PC-3 (cell line): ENCODE measurements around the gene VIPR2. TPM values are rescaled to one million over a fixed set of nuclear protein-coding genes. Genes with fewer than 3 reads are reported as not detected.

Source experiments
- ATAC-seq: fragments of 200-7000 bp; cut with Tn5 transposase; 2 replicates; pipeline ENCODE4 v1.9.1; 2020; ENCODE audit warnings: mild to moderate bottlenecking, moderate library complexity
- BruUV-seq: library from RNA; stranded (reverse); fragments of 400-500 nt; replicated peaks from 2 replicates; lab custom pipeline; 2021; lab: Mats Ljungman, UMichigan
- CTCF ChIA-PET: fragments of 300-600 bp; sonication (Branson Sonifier 250); formaldehyde crosslinking; loops from one replicate; lab custom pipeline; 2022; ENCODE audit warnings: antibody characterized with exemption; lab: Charles Lee
- POLR2A ChIA-PET: fragments of 300-600 bp; sonication (Branson Sonifier 250); formaldehyde crosslinking; loops from one replicate; lab custom pipeline; 2022; ENCODE audit warnings: antibody characterized with exemption; ENCODE audit not compliant: unreplicated experiment; lab: Charles Lee
- DNase-seq: peaks from one replicate; pipeline ENCODE4 v3.0.0-alpha.2; 2015
- H2AFZ ChIP-seq: fragments of 300-600 bp; sonication (generic); 2 replicates; pipeline ENCODE4 v1.6.0; 2016; ENCODE audit warnings: antibody characterized with exemption, low read length
- H3F3A ChIP-seq: fragments of 300-600 bp; sonication (generic); one replicate; pipeline ENCODE4 v1.6.0; 2017; ENCODE audit warnings: antibody characterized with exemption, low read length, control low read depth, mild to moderate bottlenecking; ENCODE audit not compliant: unreplicated experiment
- H3K27ac ChIP-seq: fragments of 300-600 bp; sonication (generic); 2 replicates; pipeline ENCODE4 v1.5.1; 2016; ENCODE audit warnings: mild to moderate bottlenecking, low read length
- H3K27me3 ChIP-seq: fragments of 300-600 bp; sonication (generic); 2 replicates; pipeline ENCODE4 v1.6.1; 2016; ENCODE audit warnings: low read length, mixed read lengths
- H3K36me3 ChIP-seq: fragments of 300-600 bp; sonication (generic); 2 replicates; pipeline ENCODE4 v1.6.1; 2016; ENCODE audit warnings: low read depth, mixed run types, low read length, mixed read lengths
- H3K4me1 ChIP-seq: fragments of 300-600 bp; sonication (generic); 2 replicates; pipeline ENCODE4 v1.5.1; 2016; ENCODE audit warnings: low read length; ENCODE audit not compliant: insufficient read depth
- H3K4me2 ChIP-seq: fragments of 300-600 bp; sonication (generic); 2 replicates; pipeline ENCODE4 v1.6.0; 2016; ENCODE audit warnings: low read length
- H3K4me3 ChIP-seq: fragments of 300-600 bp; sonication (generic); 2 replicates; pipeline ENCODE4 v1.5.1; 2016; ENCODE audit warnings: mild to moderate bottlenecking, low read length, mixed read lengths
- H3K79me2 ChIP-seq: fragments of 300-600 bp; sonication (generic); 2 replicates; pipeline ENCODE4 v1.6.1; 2017; ENCODE audit warnings: low read length, mixed read lengths
- H3K9ac ChIP-seq: fragments of 300-600 bp; sonication (generic); 2 replicates; pipeline ENCODE4 v1.6.0; 2016; ENCODE audit warnings: mild to moderate bottlenecking, low read length
- H3K9me2 ChIP-seq: fragments of 300-600 bp; sonication (generic); replicated peaks from 2 replicates; pipeline ENCODE4 v1.6.1; 2016; ENCODE audit warnings: mixed run types, low read length, mixed read lengths
- H3K9me3 ChIP-seq: fragments of 300-600 bp; sonication (generic); 2 replicates; pipeline ENCODE4 v1.6.1; 2016; ENCODE audit warnings: low read length, mixed read lengths
- H4K20me1 ChIP-seq: fragments of 300-600 bp; sonication (generic); 2 replicates; pipeline ENCODE4 v1.6.1; 2016; ENCODE audit warnings: low read length, mixed read lengths
- CTCF ChIP-seq: fragments of 300-600 bp; sonication (generic); conservative IDR thresholded peaks from 2 replicates; pipeline ENCODE4 v1.5.1; 2017; ENCODE audit warnings: antibody characterized with exemption, low read depth, mild to moderate bottlenecking, low read length
- EZH2 ChIP-seq: fragments of 300-600 bp; sonication (generic); IDR thresholded peaks from one replicate; pipeline ENCODE4 v1.6.1; 2017; ENCODE audit warnings: antibody characterized with exemption, mild to moderate bottlenecking, low read length; ENCODE audit not compliant: unreplicated experiment
- EZH2phosphoT487 ChIP-seq: fragments of 300-600 bp; sonication (generic); IDR thresholded peaks from 2 replicates; pipeline ENCODE4 v1.6.1; 2018; ENCODE audit warnings: mild to moderate bottlenecking, antibody characterized with exemption, low read length, borderline replicate concordance
- intact Hi-C: fragments of 100-400 bp; cut with micrococcal nuclease; formaldehyde crosslinking; loops from 2 replicates; pipeline ENCODE4 v1.9.0; 2023
- total RNA-seq: library from RNA; depleted of rRNA; stranded (reverse); fragments of >200 nt; gene quantifications from 2 replicates; pipeline ENCODE4 v1.2.3, GENCODE V29; 2014

The VIPR2 gene
- total RNA-seq, 1 experiment from 2014 or later = not detected

- POLR2A ChIA-PET = no interaction called here
- Histone ChIP-seq H3K4me1 (peaks cover 3% of the 10 kb centered on the region; the same call in 1 of the 2 replicates), H3K27ac (no peak overlapping the region), H4K20me1 (no peaks in the 10 kb centered on the region), H3K9me2 (no peaks in the 10 kb centered on the region), H3F3A (no peaks in the 10 kb centered on the region), H3K79me2 (no peaks in the 10 kb centered on the region), H2AFZ (no peak overlapping the region), H3K4me2 (no peak overlapping the region), H3K9ac (no peak overlapping the region), H3K4me3 (no peak overlapping the region), H3K9me3 (no peaks in the 10 kb centered on the region), H3K36me3 (no peaks in the 10 kb centered on the region), H3K27me3 (peaks cover 32% of the 10 kb centered on the region)
- CTCF ChIA-PET = no interaction called here
- TF ChIP-seq EZH2 (no peak), EZH2phosphoT487 (no peak), CTCF (no peak)
- no TSS peak for BruUV-seq
- DNase-seq (no peak), ATAC-seq (no peak)
- intact Hi-C loops = no loop called here
Observed at GRCh38 chr7:159075563-159076238, 69.0 kb downstream of the VIPR2 start.

GRCh38 chr7:159071260-159071659 lies 73.4 kb downstream of the VIPR2 start:
- intact Hi-C loops = no loop called here
- POLR2A ChIA-PET = no interaction called here
- CTCF ChIA-PET = no interaction called here
- Histone ChIP-seq H3K4me3 (no peak overlapping the region), H3F3A (no peaks in the 10 kb centered on the region), H3K9me3 (no peaks in the 10 kb centered on the region), H2AFZ (no peak overlapping the region), H3K9me2 (no peaks in the 10 kb centered on the region), H3K36me3 (no peaks in the 10 kb centered on the region), H4K20me1 (no peaks in the 10 kb centered on the region), H3K9ac (no peak overlapping the region), H3K27ac (no peak overlapping the region), H3K4me2 (no peak overlapping the region), H3K79me2 (no peaks in the 10 kb centered on the region), H3K27me3 (peaks cover 18% of the 10 kb centered on the region), H3K4me1 (peaks cover 9% of the 10 kb centered on the region; the same call in 1 of the 2 replicates)
- no peak for TF ChIP-seq EZH2phosphoT487
- TF ChIP-seq CTCF = no peak
- no peak for DNase-seq
- ATAC-seq = no peak
- no TSS peak for BruUV-seq

- POLR2A ChIA-PET = interaction anchor here (0.6 kb wide), 1 partner anchor 25 kb away, joined by 4 read pairs; no protein-coding TSS in a partner anchor
- no peaks in the 10 kb centered on the region for H3K36me3 ChIP-seq
- H3K79me2 ChIP-seq = no peaks in the 10 kb centered on the region
- BruUV-seq = no TSS peak
- H3K9me3 ChIP-seq = no peaks in the 10 kb centered on the region
- peaks cover 9% of the 10 kb centered on the region; the same call in 1 of the 2 replicates for H3K4me1 ChIP-seq
- no peaks in the 10 kb centered on the region for H4K20me1 ChIP-seq
- no peak overlapping the region for H3K4me3 ChIP-seq
- H3K27me3 ChIP-seq = peaks cover 11% of the 10 kb centered on the region
- H2AFZ ChIP-seq = no peak overlapping the region
- ATAC-seq (peak; percentile 89), DNase-seq (peak; percentile 35)
- TF ChIP-seq CTCF = no peak
- TF ChIP-seq EZH2 = no peak
- no peak overlapping the region for H3K9ac ChIP-seq
- intact Hi-C loops = no loop called here
- H3K27ac ChIP-seq = no peak overlapping the region
- CTCF ChIA-PET = no interaction called here
- no peak overlapping the region; the same call in 1 of the 2 replicates for H3K4me2 ChIP-seq
- H3F3A ChIP-seq = no peaks in the 10 kb centered on the region
- H3K9me2 ChIP-seq = no peaks in the 10 kb centered on the region
Observed at GRCh38 chr7:159070431-159071148, 74.1 kb downstream of the VIPR2 start.
